GM12865 (cell line): ENCODE measurements around the gene SERINC5.

Experiments
- DNase-seq: peaks from one replicate; pipeline ENCODE4 v3.0.0; 2010; ENCODE audit warnings: low read depth
- H3K4me3 ChIP-seq: 2 replicates; pipeline ENCODE4 v1.5.1; 2011; ENCODE audit warnings: mild to moderate bottlenecking, low read depth, low read length, control low read depth
- CTCF ChIP-seq: IDR thresholded peaks from 2 replicates; pipeline ENCODE4 v1.5.1; 2011; ENCODE audit warnings: low read length, control low read depth, low read depth, inconsistent platforms; ENCODE audit not compliant: insufficient read depth; ENCODE audit errors: missing control alignments

The SERINC5 gene

GRCh38 chr5:80105698-80106439, 150.0 kb downstream of the SERINC5 start:
- no peak overlapping the region for H3K4me3 ChIP-seq
- TF ChIP-seq CTCF, result no peak
- no peak for DNase-seq

- H3K4me3 ChIP-seq, result no peak overlapping the region
- no peak for TF ChIP-seq CTCF
- peak; percentile 22 for DNase-seq
Observed at GRCh38 chr5:80103371-80103770, 152.5 kb downstream of the SERINC5 start.

GRCh38 chr5:80101993-80102392, 153.9 kb downstream of the SERINC5 start:
- peak; percentile 76 for DNase-seq
- no peak overlapping the region for H3K4me3 ChIP-seq
- TF ChIP-seq CTCF, result no peak

- TF ChIP-seq CTCF, result no peak
- DNase-seq, result no peak
Observed at GRCh38 chr5:80097451-80097850, 158.4 kb downstream of the SERINC5 start.

GRCh38 chr5:80094236-80094738, 161.6 kb downstream of the SERINC5 start:
- TF ChIP-seq CTCF, result no peak
- no peak overlapping the region for H3K4me3 ChIP-seq
- no peak for DNase-seq

More at GRCh38 chr5:80097451-80097850, 158.4 kb downstream of the SERINC5 start:
- H3K4me3 ChIP-seq, result no peak overlapping the region

- DNase-seq, result no peak
- TF ChIP-seq CTCF, result no peak
- H3K4me3 ChIP-seq, result no peak overlapping the region
Observed at GRCh38 chr5:80093796-80094195, 162.1 kb downstream of the SERINC5 start.
